SU-DHL-6 (cell line): ENCODE data around the gene RRBP1.

Source experiments
- H2AFZ ChIP-seq: fragments of 200-600 bp; sonication (generic); 2 replicates; pipeline ENCODE4 v1.6.1; 2014; ENCODE audit warnings: low read depth, mild to moderate bottlenecking, moderate library complexity, mixed read lengths, antibody characterized with exemption, low read length; ENCODE audit not compliant: severe bottlenecking
- H3F3A ChIP-seq: fragments of 200-600 bp; shearing (Covaris generic); 2 replicates; pipeline ENCODE4 v1.6.0; 2016; ENCODE audit warnings: antibody characterized with exemption, mild to moderate bottlenecking; ENCODE audit not compliant: insufficient read depth
- H3K27ac ChIP-seq: fragments of 200-600 bp; sonication (generic); 2 replicates; pipeline ENCODE4 v1.5.1; 2016; ENCODE audit warnings: low read depth, mild to moderate bottlenecking, low read length, moderate library complexity, mixed read lengths
- H3K27me3 ChIP-seq: fragments of 200-600 bp; sonication (generic), shearing (Covaris generic); 2 replicates; pipeline ENCODE4 v1.6.0; 2014; ENCODE audit warnings: mild to moderate bottlenecking, low read length
- H3K36me3 ChIP-seq: fragments of 200-600 bp; sonication (generic); 2 replicates; pipeline ENCODE4 v1.6.1; 2014; ENCODE audit warnings: mild to moderate bottlenecking, low read length, mixed read lengths
- H3K4me2 ChIP-seq: fragments of 300-600, 200-600 bp; shearing (Covaris generic), sonication (generic); 2 replicates; pipeline ENCODE4 v1.6.0; 2014; ENCODE audit warnings: low read length, low read depth, mild to moderate bottlenecking; ENCODE audit not compliant: poor library complexity, severe bottlenecking
- H3K4me3 ChIP-seq: fragments of 200-600 bp; sonication (generic); 2 replicates; pipeline ENCODE4 v1.5.1; 2014; ENCODE audit warnings: antibody characterized with exemption, low read length, mild to moderate bottlenecking, mixed read lengths; ENCODE audit not compliant: insufficient read depth, poor library complexity, severe bottlenecking
- H3K79me2 ChIP-seq: fragments of 200-600 bp; sonication (generic); 2 replicates; pipeline ENCODE4 v1.6.1; 2014; ENCODE audit warnings: mild to moderate bottlenecking, low read length, moderate library complexity; ENCODE audit not compliant: insufficient read depth
- H3K9ac ChIP-seq: fragments of 200-600 bp; sonication (generic); 2 replicates; pipeline ENCODE4 v1.7.0; 2014; ENCODE audit warnings: mild to moderate bottlenecking, low read length
- H3K9me2 ChIP-seq: fragments of 200-600 bp; sonication (generic); replicated peaks from 2 replicates; pipeline ENCODE4 v1.6.1; 2014; ENCODE audit warnings: low read length; ENCODE audit not compliant: insufficient read depth
- H3K9me3 ChIP-seq: fragments of 200-600 bp; sonication (generic); 2 replicates; pipeline ENCODE4 v1.6.1; 2014; ENCODE audit warnings: low read length, mixed read lengths; ENCODE audit not compliant: insufficient read depth
- H4K20me1 ChIP-seq: fragments of 200-600 bp; sonication (generic); 2 replicates; pipeline ENCODE4 v1.6.1; 2014; ENCODE audit warnings: low read depth, mild to moderate bottlenecking, antibody characterized with exemption, low read length, moderate library complexity, mixed read lengths
- EZH2phosphoT487 ChIP-seq: fragments of 200-600 bp; sonication (generic), shearing (Covaris generic); conservative IDR thresholded peaks from 2 replicates; pipeline ENCODE4 v1.6.1; 2018; ENCODE audit warnings: mild to moderate bottlenecking, antibody characterized with exemption, low read length, moderate library complexity, mixed read lengths
- TF ChIP-seq, protein P1 (sequence below): fragments of 200-600 bp; sonication (generic); IDR thresholded peaks from one replicate; pipeline ENCODE4 v1.5.1; 2017; ENCODE audit warnings: antibody characterized with exemption, mild to moderate bottlenecking, low read length, moderate library complexity; ENCODE audit not compliant: insufficient read depth, poor library complexity, severe bottlenecking

The RRBP1 gene

GRCh38 chr20:17658648-17658993 lies 23.4 kb downstream of the RRBP1 start:
- H3K79me2 ChIP-seq = no peaks in the 10 kb centered on the region
- no peaks in the 10 kb centered on the region for H3K9me3 ChIP-seq
- H3F3A ChIP-seq = no peaks in the 10 kb centered on the region
- H3K9ac ChIP-seq = no peak overlapping the region
- no peak overlapping the region for H2AFZ ChIP-seq
- no peak overlapping the region for H3K27ac ChIP-seq
- H3K4me2 ChIP-seq = no peak overlapping the region
- TF ChIP-seq, protein P1, sequence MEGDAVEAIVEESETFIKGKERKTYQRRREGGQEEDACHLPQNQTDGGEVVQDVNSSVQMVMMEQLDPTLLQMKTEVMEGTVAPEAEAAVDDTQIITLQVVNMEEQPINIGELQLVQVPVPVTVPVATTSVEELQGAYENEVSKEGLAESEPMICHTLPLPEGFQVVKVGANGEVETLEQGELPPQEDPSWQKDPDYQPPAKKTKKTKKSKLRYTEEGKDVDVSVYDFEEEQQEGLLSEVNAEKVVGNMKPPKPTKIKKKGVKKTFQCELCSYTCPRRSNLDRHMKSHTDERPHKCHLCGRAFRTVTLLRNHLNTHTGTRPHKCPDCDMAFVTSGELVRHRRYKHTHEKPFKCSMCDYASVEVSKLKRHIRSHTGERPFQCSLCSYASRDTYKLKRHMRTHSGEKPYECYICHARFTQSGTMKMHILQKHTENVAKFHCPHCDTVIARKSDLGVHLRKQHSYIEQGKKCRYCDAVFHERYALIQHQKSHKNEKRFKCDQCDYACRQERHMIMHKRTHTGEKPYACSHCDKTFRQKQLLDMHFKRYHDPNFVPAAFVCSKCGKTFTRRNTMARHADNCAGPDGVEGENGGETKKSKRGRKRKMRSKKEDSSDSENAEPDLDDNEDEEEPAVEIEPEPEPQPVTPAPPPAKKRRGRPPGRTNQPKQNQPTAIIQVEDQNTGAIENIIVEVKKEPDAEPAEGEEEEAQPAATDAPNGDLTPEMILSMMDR = no peak
- no peak for TF ChIP-seq EZH2phosphoT487
- no peaks in the 10 kb centered on the region for H3K9me2 ChIP-seq
- no peaks in the 10 kb centered on the region for H3K27me3 ChIP-seq
- no peaks in the 10 kb centered on the region for H3K36me3 ChIP-seq
- no peaks in the 10 kb centered on the region for H4K20me1 ChIP-seq
- H3K4me3 ChIP-seq = no peak overlapping the region

GRCh38 chr20:17657898-17658647 lies 24.0 kb downstream of the RRBP1 start:
- H3K36me3 ChIP-seq = no peaks in the 10 kb centered on the region

GRCh38 chr20:17657079-17657825 lies 24.8 kb downstream of the RRBP1 start:
- H3K27ac ChIP-seq = no peak overlapping the region
- H3K9ac ChIP-seq = no peak overlapping the region
- no peaks in the 10 kb centered on the region for H3K79me2 ChIP-seq
- no peaks in the 10 kb centered on the region for H4K20me1 ChIP-seq
- H3K9me2 ChIP-seq = no peaks in the 10 kb centered on the region
- H3F3A ChIP-seq = no peaks in the 10 kb centered on the region
- TF ChIP-seq, protein P1 = no peak
- TF ChIP-seq EZH2phosphoT487 = no peak
- H2AFZ ChIP-seq = no peak overlapping the region
- no peak overlapping the region for H3K4me2 ChIP-seq
- no peaks in the 10 kb centered on the region for H3K27me3 ChIP-seq
- H3K9me3 ChIP-seq = no peaks in the 10 kb centered on the region
- H3K4me3 ChIP-seq = no peak overlapping the region
- H3K36me3 ChIP-seq = no peaks in the 10 kb centered on the region

More at GRCh38 chr20:17657898-17658647, 24.0 kb downstream of the RRBP1 start:
- no peaks in the 10 kb centered on the region for H4K20me1 ChIP-seq
- no peak overlapping the region for H3K4me2 ChIP-seq
- H3F3A ChIP-seq = no peaks in the 10 kb centered on the region
- H3K4me3 ChIP-seq = no peak overlapping the region
- no peak overlapping the region for H3K9ac ChIP-seq
- H2AFZ ChIP-seq = no peak overlapping the region
- no peaks in the 10 kb centered on the region for H3K9me2 ChIP-seq
- no peak overlapping the region for H3K27ac ChIP-seq
- H3K79me2 ChIP-seq = no peaks in the 10 kb centered on the region
- TF ChIP-seq, protein P1 = no peak
- no peak for TF ChIP-seq EZH2phosphoT487
- H3K9me3 ChIP-seq = no peaks in the 10 kb centered on the region
- no peaks in the 10 kb centered on the region for H3K27me3 ChIP-seq
